Endothelial cell of umbilical vein (primary cell): Measurements from ENCODE around the gene AHRR. TPM values are rescaled to one million over a fixed set of nuclear protein-coding genes. Genes with fewer than 3 reads are reported as not detected.

ENCODE experiments used
- BruUV-seq: library from RNA; stranded (reverse); fragments of 400-500 nt; replicated peaks from 2 replicates; lab custom pipeline; 2021; lab: Mats Ljungman, UMichigan
- CTCF ChIA-PET: fragments of 300-600, 350-600 bp; sonication (Branson Sonifier 250); formaldehyde crosslinking; loops from one replicate; lab custom pipeline; 2021; ENCODE audit warnings: antibody characterized with exemption, inconsistent platforms; lab: Charles Lee
- POLR2A ChIA-PET: fragments of 300-600, 350-600 bp; sonication (Branson Sonifier 250); formaldehyde crosslinking; loops from one replicate; lab custom pipeline; 2021; ENCODE audit warnings: antibody characterized with exemption, inconsistent platforms; lab: Charles Lee
- DNase-seq: peaks from one replicate; pipeline ENCODE4 v3.0.0-alpha.2; 2011; ENCODE audit warnings: low read depth, low spot score
- FAIRE-seq: peaks from 2 replicates; lab custom pipeline; 2011; peaks lifted over from hg19 to GRCh38; lab: Jason Lieb, UNC
- H2AFZ ChIP-seq: 2 replicates; pipeline ENCODE4 v1.6.0; 2012; ENCODE audit warnings: low read depth, low read length, control low read depth, inconsistent platforms
- H3K27ac ChIP-seq: 2 replicates; pipeline ENCODE4 v1.5.1; 2011; ENCODE audit warnings: low read depth, mild to moderate bottlenecking, control low read depth, low read length, moderate library complexity; ENCODE audit not compliant: insufficient read depth
- H3K27me3 ChIP-seq, 2 experiments: 2 replicates each; pipeline versions ENCODE4 v1.6.0 to v1.6.1; 2011; ENCODE audit warnings: low read length in 2 of 2, mixed read lengths in 1 of 2; ENCODE audit not compliant: control insufficient read depth in 2 of 2, insufficient read depth in 2 of 2
- H3K36me3 ChIP-seq, 2 experiments: 2 replicates in 1 of 2; 3 replicates in 1 of 2; pipeline ENCODE4 v1.5.1; 2011; ENCODE audit warnings: low read length in 2 of 2, mild to moderate bottlenecking in 1 of 2, moderate library complexity in 1 of 2; ENCODE audit not compliant: control insufficient read depth in 2 of 2, insufficient read depth in 2 of 2; ENCODE audit errors: extremely low read depth in 1 of 2
- H3K4me1 ChIP-seq: 3 replicates; pipeline ENCODE4 v1.5.1; 2011; ENCODE audit warnings: mild to moderate bottlenecking, low read length; ENCODE audit not compliant: control insufficient read depth, insufficient read depth; ENCODE audit errors: extremely low read depth
- H3K4me2 ChIP-seq: 2 replicates; pipeline ENCODE4 v1.6.1; 2011; ENCODE audit warnings: low read length, control low read depth, mixed read lengths; ENCODE audit not compliant: insufficient read depth
- H3K4me3 ChIP-seq, 3 experiments: fragments of 200-600 bp in 1 of 3; sonication (generic), shearing (Covaris generic) in 1 of 3; replicated peaks in 1 of 3; 2 replicates each; pipeline ENCODE4 v1.5.1; 2011 to 2016; ENCODE audit warnings: control low read depth in 3 of 3, low read length in 3 of 3, mild to moderate bottlenecking in 2 of 3, inconsistent platforms in 1 of 3, low read depth in 1 of 3, moderate library complexity in 1 of 3; ENCODE audit not compliant: insufficient read depth in 1 of 3
- H3K79me2 ChIP-seq: 2 replicates; pipeline ENCODE4 v1.6.0; 2012; ENCODE audit warnings: low read length, inconsistent platforms; ENCODE audit not compliant: control insufficient read depth, insufficient read depth
- H3K9ac ChIP-seq: replicated peaks from 2 replicates; pipeline ENCODE3; 2011; ENCODE audit warnings: low read length, control low read depth; ENCODE audit not compliant: insufficient read depth; ENCODE audit errors: extremely low read depth
- H3K9me1 ChIP-seq: replicated peaks from 3 replicates; pipeline ENCODE4 v1.6.0; 2011; ENCODE audit warnings: mild to moderate bottlenecking, low read length; ENCODE audit not compliant: control insufficient read depth, insufficient read depth; ENCODE audit errors: extremely low read depth
- H3K9me3 ChIP-seq: replicated peaks from 2 replicates; pipeline ENCODE4 v1.5.1; 2012; ENCODE audit warnings: low read length, inconsistent platforms; ENCODE audit not compliant: control insufficient read depth, insufficient read depth
- H4K20me1 ChIP-seq: replicated peaks from 2 replicates; pipeline ENCODE3; 2011; ENCODE audit warnings: mild to moderate bottlenecking, low read length; ENCODE audit not compliant: control insufficient read depth, insufficient read depth; ENCODE audit errors: extremely low read depth
- CTCF ChIP-seq, 2 donors: IDR thresholded peaks; 1 replicate in 1 of 2; 2 replicates in 1 of 2; pipeline ENCODE4 v1.5.1; 2011; ENCODE audit warnings: low read length in 2 of 2, mild to moderate bottlenecking in 2 of 2, moderate library complexity in 2 of 2, control low read depth in 1 of 2, inconsistent platforms in 1 of 2, low read depth in 1 of 2; ENCODE audit not compliant: insufficient read depth in 1 of 2; ENCODE audit errors: extremely low read depth in 1 of 2
- EZH2 ChIP-seq: IDR thresholded peaks from 2 replicates; pipeline ENCODE4 v1.6.1; 2012; ENCODE audit warnings: borderline replicate concordance, low read depth, mild to moderate bottlenecking, moderate library complexity, low read length, inconsistent platforms; ENCODE audit not compliant: severe bottlenecking
- FOS ChIP-seq: IDR thresholded peaks from 2 replicates; pipeline ENCODE4 v1.6.1; 2011; ENCODE audit warnings: mild to moderate bottlenecking, low read length, moderate library complexity, borderline replicate concordance; ENCODE audit not compliant: insufficient read depth
- GATA2 ChIP-seq: IDR thresholded peaks from 2 replicates; pipeline ENCODE4 v1.7.0; 2011; ENCODE audit warnings: low read depth, mild to moderate bottlenecking, moderate library complexity, mixed read lengths, low read length; ENCODE audit not compliant: insufficient read length, insufficient read depth
- JUN ChIP-seq: IDR thresholded peaks from 2 replicates; pipeline ENCODE4 v1.6.1; 2011; ENCODE audit warnings: borderline replicate concordance, low read depth; ENCODE audit not compliant: insufficient read length, insufficient read depth
- MAX ChIP-seq: IDR thresholded peaks from 2 replicates; pipeline ENCODE4 v1.6.1; 2011; ENCODE audit not compliant: insufficient read depth, insufficient read length
- MYC ChIP-seq: IDR thresholded peaks from one replicate; pipeline ENCODE4 v1.6.1; 2011; ENCODE audit warnings: mild to moderate bottlenecking, low read depth, low read length
- POLR2A ChIP-seq: IDR thresholded peaks from 2 replicates; pipeline ENCODE4 v1.6.1; 2012; ENCODE audit warnings: low read depth, mild to moderate bottlenecking, control low read depth, low read length
- POLR2AphosphoS5 ChIP-seq: IDR thresholded peaks from 2 replicates; pipeline ENCODE4 v1.6.1; 2012; ENCODE audit warnings: low read depth, mild to moderate bottlenecking, control low read depth, low read length, moderate library complexity; ENCODE audit not compliant: insufficient read depth
- dilution Hi-C: fragments of 300-500 bp; cut with MboI; formaldehyde crosslinking; loops from one replicate; pipeline ENCODE4 v1.15.0; 2019; ENCODE audit warnings: low sequenced_read_pairs; ENCODE audit not compliant: extremely low pct_ligation_motif_present
- intact Hi-C: fragments of 100-400 bp; cut with micrococcal nuclease; formaldehyde crosslinking; loops from one replicate; pipeline ENCODE4 v1.10.0; 2022
- polyA plus RNA-seq, 4 experiments: library from polyadenylated mRNA; depleted of rRNA in 3 of 4; stranded (reverse) in 3 of 4; unstranded in 1 of 4; fragments of >200 nt; gene quantifications; 2 replicates each; pipeline versions ENCODE4 v1.2.1 to v1.2.3, GENCODE V29; 2011 to 2012; ENCODE audit warnings: missing spikeins in 1 of 4
- total RNA-seq: library from RNA; stranded (reverse); gene quantifications from 2 replicates; pipeline ENCODE4 v1.2.3, GENCODE V29; 2021

Gene AHRR
- total and polyA plus RNA-seq, 2 donors (not counting 3 experiments of a cell fraction or from before 2014, with no cell fraction given): 3.1 to 7.3 TPM

GRCh38 chr5:434443-435146 lies 113.1 kb downstream of the AHRR start:
- no peak for FAIRE-seq
- DNase-seq: no peak
- Histone ChIP-seq H4K20me1 (no peaks in the 10 kb centered on the region), H3K36me3 (no peaks in the 10 kb centered on the region), H3K79me2 (no peaks in the 10 kb centered on the region), H3K27me3 (no peaks in the 10 kb centered on the region), H3K4me2 (no peak overlapping the region), H3K9me3 (no peaks in the 10 kb centered on the region), H3K9ac (no peak overlapping the region), H3K4me1 (no peaks in the 10 kb centered on the region), H2AFZ (no peak overlapping the region), H3K4me3 (no peak overlapping the region), H3K27ac (no peak overlapping the region), H3K9me1 (no peaks in the 10 kb centered on the region)
- no TSS peak for BruUV-seq
- dilution Hi-C loops (no loop called here), intact Hi-C loops (no loop called here)
- TF ChIP-seq CTCF (IDR thresholded peaks at IDR 0.05; ENCODE audit: extremely low read depth in 1 of 2, insufficient read depth in 1 of 2, low read depth in 1 of 2, low read length in 2 of 2) (no peak), FOS (no peak), MAX (no peak), JUN (no peak), EZH2 (no peak), POLR2A (no peak), MYC (no peak), POLR2AphosphoS5 (no peak), GATA2 (no peak)
- POLR2A ChIA-PET: no interaction called here
- CTCF ChIA-PET: interaction anchor here (1.0 to 7.1 kb wide), 4 partner anchors 91 to 246 kb away, joined by 3 to 94 read pairs (median 4); partner anchors contain the start of gene AHRR
